Epidermal melanocyte (primary cell): Measurements from ENCODE around the gene PACRGL.

Source experiments
- DNase-seq: peaks from one replicate; pipeline ENCODE4 v3.0.0; 2011; ENCODE audit warnings: low spot score; ENCODE audit not compliant: insufficient read length

PACRGL gene

GRCh38 chr4:20700007-20700761 lies at the start of gene PACRGL:
TSS of gene PACRGL (plus strand) at chr4:20700458. CDS start at chr4:20704482, 4,024 bp downstream.
- peak; percentile 59 for DNase-seq

GRCh38 chr4:20652226-20652885 lies 47.9 kb upstream of the PACRGL start:
- DNase-seq = no peak

GRCh38 chr4:20658456-20658855 lies 41.8 kb upstream of the PACRGL start:
- no peak for DNase-seq

- DNase-seq = no peak
Observed at GRCh38 chr4:20662851-20663250, 37.4 kb upstream of the PACRGL start.

GRCh38 chr4:20666012-20666860 lies 34.0 kb upstream of the PACRGL start:
- no peak for DNase-seq

GRCh38 chr4:20672262-20672661 lies 28.0 kb upstream of the PACRGL start:
- no peak for DNase-seq

DNA sequence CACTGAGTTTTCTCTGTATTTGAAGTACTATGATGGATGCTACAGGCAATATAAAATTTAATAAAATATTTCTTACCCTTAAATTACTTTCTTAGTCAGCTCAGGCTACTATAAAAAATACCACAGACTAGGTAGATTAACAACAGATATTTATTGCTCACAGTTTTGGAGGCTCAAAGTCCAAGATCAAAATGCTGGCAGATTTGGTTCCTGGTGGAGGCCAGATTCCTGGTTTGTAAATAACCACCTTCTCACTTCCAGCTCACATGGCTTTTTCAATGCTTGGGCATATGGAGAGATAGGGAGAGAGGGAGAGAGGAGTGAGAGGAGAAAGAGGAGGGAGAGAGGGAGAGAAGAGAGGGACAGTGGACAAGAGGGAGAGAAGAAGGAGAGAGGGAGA lies 24.5 kb upstream of the PACRGL start:
- no peak for DNase-seq

- no peak for DNase-seq
Observed at GRCh38 chr4:20676501-20677197, 23.6 kb upstream of the PACRGL start.

GRCh38 chr4:20678400-20678799 lies 21.9 kb upstream of the PACRGL start:
- DNase-seq = no peak

DNA sequence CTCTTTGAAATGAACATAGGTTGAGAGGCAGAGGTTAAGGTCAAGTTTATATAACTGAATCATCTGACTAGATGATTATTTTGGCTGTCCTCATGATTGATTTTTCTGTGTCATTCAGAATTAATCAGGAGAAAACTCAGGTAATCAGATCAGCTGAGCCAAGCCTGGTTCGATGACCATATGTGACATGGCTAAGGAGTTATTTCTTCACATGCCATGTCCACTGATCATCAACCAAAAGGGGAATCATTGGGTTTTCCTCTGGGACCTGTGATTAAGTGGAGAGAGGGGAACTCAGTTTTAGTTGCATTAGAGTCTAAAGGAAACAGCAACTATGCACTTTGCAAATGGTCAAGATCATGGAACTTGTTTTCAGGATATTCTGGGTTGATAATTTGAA lies 20.3 kb upstream of the PACRGL start:
- DNase-seq = no peak

DNA sequence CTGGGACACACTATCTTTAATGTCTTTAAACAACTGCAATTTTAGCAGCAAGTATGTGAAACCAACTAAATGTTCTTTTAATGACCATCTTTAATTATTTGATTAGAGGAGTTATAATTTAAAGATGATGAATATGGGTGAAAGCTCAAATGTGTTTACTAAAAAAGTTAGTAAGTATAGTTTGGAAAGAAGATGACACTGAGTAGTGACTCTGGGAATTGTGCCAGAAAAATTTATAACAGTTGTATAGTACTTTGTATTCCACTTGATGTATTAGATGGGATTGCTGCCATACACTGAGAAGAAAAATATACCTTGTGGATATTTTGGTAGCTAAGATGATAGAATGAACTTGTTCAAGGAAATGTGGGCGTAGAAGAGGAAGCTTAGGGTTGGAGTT lies 19.5 kb upstream of the PACRGL start:
- no peak for DNase-seq

- no peak for DNase-seq
Observed at GRCh38 chr4:20681271-20681670, 19.0 kb upstream of the PACRGL start.

DNA sequence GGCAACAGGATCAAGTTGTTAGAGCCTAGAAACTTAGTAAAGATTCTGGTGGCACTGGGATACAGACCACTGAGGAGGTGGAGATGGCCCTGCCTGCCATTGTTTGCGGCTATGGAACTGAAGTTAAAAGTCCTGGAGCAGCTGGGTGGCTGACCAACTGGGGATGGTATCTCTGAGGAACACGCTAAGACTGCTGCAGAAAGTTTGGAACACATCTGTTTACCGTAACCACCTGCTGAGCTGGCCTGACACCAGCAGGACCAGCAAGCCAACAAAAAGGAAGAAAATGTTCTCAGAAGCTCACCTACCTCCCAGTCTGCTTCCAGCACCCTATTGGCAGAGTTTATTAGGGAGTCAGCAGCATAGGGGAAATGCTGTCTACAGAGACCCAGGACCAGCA lies 17.4 kb upstream of the PACRGL start:
- no peak for DNase-seq

DNA sequence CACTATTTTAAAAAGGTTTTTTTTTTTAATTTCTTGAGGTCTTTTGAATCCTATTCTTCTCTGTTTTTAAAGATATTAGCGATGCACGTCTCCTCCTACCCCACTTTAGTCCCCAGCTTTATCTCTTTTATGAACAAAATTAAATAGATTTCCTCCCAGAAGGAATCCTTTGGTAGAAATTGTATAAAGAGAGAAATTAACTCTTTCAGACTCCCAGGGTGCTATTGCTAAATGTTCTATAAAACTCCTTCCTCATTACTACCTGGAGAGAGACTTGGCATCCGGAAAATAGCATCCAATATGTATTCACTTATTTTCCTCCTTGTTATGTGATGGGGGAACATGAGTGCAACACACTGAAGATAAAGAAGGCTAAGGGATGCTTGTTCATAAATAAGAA lies 16.5 kb upstream of the PACRGL start:
- DNase-seq = no peak

DNA sequence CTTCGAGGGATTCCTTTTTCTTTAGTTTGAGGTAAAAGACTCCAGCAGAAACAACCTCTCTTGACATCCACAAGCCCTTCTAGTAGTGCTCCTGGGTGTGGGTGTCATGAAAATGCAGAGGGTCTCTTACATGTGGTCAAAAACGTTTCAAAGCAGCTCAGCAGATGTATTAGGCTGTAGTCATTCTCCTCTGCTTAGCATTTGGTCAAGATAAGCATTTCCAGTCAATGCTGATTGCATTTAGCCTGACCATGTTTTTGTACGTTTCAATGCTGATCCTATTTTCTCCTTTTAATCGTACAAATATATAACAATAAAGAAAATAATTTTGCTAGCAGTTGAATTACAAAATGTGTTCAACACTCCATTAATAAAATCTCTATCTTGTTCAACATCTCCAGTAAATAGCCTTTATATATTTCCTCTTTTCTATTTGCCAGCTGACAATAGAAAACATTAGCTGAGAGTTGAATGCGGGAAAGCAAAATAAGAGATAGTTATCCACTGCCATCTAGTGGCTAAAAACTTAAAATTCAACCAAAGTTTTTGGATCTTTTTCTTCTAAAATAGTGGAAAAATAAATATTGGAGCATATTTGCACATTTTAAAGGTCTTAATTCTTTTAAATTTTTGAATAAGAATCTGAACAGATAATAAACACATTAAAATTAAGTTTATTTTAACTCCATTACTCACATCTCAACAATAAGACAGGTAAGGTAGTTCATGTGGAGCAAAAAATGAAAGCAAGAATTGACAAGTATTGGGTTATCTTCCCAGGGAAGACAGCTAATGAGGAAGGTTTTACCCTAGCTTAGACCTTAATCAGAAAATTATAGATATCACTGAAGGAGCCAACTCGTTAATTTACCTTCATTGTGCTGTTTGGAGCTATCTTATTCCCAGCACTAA lies 15.2 kb upstream of the PACRGL start:
- no peak for DNase-seq

GRCh38 chr4:20687864-20688263 lies 12.4 kb upstream of the PACRGL start:
- no peak for DNase-seq

DNA sequence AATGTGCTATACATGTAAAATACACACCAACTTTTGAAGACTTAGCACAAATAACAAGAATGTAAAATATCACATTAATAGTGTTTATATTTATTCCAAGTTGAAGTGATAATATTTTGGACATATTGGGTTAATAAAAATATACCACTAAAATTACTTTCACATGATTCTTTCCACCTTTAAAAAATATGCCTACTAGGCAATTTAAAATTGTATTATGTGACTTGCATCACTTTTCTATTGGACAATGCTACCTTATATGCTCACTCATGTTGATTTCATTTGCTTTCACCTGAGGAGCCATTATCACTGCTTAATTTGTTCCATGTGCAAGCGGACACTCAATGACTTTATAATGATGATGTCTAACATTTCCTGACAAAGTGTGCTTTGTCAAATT lies 3.4 kb upstream of the PACRGL start:
- no peak for DNase-seq

DNA sequence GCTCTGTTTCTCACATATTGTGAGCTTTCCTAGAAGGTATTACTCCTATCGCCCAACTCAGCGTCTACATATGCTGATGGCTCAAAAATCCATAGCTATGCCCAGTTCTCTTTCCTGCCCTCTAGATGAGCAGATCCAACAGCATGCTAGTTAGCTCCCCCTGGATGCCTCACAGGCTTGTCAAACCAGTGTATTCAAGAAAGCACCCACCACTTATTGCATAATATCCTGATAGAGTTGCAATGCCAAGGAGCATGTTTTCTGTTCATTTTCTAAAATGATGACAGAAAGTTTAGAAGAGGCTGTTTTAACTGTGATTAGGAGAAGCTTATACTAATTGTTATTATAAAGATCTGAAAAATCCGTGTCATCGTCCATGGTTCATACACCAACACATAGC lies 1.9 kb upstream of the PACRGL start:
- DNase-seq = no peak

DNA sequence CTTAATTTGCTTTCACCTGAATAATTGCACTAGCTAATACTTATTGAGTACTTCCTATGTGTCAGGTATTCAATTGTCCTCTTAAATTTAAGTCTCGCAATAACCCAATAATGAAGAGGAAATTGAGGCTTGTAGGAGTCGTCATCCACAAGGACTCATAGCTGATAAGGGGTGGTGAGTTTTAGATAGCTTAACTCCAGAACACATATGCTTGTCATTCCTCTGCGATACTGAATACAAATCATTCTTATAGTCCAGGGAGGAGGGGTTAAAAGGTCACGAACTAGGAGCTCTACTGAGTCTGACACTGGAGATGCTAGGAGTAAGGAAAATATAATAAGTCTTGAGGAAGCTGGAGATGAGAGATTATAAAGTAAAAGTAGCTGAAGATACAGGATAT lies 1.4 kb upstream of the PACRGL start:
- no peak for DNase-seq

GRCh38 chr4:20711335-20711734 lies 11.1 kb downstream of the PACRGL start:
- DNase-seq = no peak

- DNase-seq = no peak
Observed at GRCh38 chr4:20723019-20723418, 22.8 kb downstream of the PACRGL start.
